ENCODE data around the gene ZNF462. TPM values are rescaled to one million over a fixed set of nuclear protein-coding genes. Genes with fewer than 3 reads are reported as not detected.

ZNF462 gene
- total RNA-seq, 1 experiment from 2014 or later, result 164 TPM

DNA sequence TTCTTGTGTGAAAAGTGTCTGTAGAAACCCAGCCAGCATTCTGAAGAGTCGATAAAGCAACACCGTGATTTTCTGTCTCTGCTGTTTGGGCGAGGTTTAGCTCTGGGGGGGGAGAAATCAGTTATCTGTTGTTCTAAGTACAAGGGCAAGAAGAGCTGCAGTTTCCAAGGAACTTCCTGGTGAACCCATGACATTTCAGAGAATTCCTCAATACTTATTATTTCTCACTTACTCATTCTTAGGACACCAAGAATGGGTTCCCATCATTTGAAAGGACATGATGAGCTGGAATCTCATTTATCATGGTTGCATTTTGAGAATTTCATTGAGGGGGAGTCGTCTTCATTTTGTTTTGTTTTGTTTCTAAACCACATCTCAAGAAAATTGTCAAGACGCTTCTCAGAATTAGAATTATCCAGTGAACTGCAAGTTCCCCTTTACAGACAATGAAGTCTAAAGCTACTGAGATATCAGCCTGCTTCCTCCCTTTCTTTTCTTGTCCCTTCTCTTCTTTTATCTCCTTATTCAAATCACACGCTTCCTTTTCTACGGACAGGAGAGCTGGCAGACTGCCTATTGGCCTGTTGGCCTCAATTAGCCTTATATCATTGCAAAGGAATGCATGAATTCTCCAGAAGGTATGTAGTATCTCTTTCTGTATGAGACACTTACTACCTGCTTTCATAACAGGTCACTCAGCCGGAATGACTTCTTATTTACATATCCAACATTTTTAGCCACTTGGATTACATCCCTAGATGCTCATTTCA lies 53.7 kb downstream of the ZNF462 start:
- Histone ChIP-seq H3K18ac (ENCODE audit: insufficient read length, low read depth, low read length) (no peak overlapping the region), H3K23ac (ENCODE audit: insufficient read length, low read depth, low read length) (no peak overlapping the region), H3K79me1 (ENCODE audit: insufficient read depth, low read depth, low read length, poor library complexity, severe bottlenecking) (peaks cover 16% of the 10 kb centered on the region), H3K4me1 (ENCODE audit: insufficient read depth, low read length) (peaks cover 19% of the 10 kb centered on the region), H3K9ac (ENCODE audit: extremely low read depth, insufficient read length, low read length) (no peak overlapping the region), H3K4ac (ENCODE audit: low read depth, low read length) (no peak overlapping the region), H3K9me3 (ENCODE audit: control insufficient read depth, low read depth, low read length) (no peaks in the 10 kb centered on the region), H2BK15ac (ENCODE audit: low read depth, low read length) (no peak overlapping the region), H3K4me2 (ENCODE audit: insufficient read depth, insufficient read length, low read length) (no peak overlapping the region), H4K8ac (replicated peaks; ENCODE audit: insufficient read length, low read depth, low read length) (no peak overlapping the region), H2BK20ac (ENCODE audit: low read depth, low read length, poor library complexity, severe bottlenecking) (no peak overlapping the region), H2BK5ac (ENCODE audit: insufficient read length, low read length) (no peak overlapping the region), H3K27me3 (ENCODE audit: insufficient read depth, low read length) (no peaks in the 10 kb centered on the region), H2BK12ac (ENCODE audit: insufficient read length, low read depth, low read length) (no peak overlapping the region), H3T11ph (ENCODE audit: low read length) (no peak overlapping the region), H4K91ac (ENCODE audit: insufficient read length, low read depth, low read length) (no peak overlapping the region), H3K27ac (ENCODE audit: insufficient read length, low read depth, low read length) (no peak overlapping the region), H4K20me1 (ENCODE audit: control insufficient read depth, insufficient read depth, insufficient read length) (no peaks in the 10 kb centered on the region), H3K79me2 (ENCODE audit: insufficient read depth, low read length) (peaks cover 32% of the 10 kb centered on the region), H4K5ac (ENCODE audit: insufficient read length, low read depth, low read length) (no peak overlapping the region), H2AK5ac (ENCODE audit: insufficient read length, low read length) (no peak overlapping the region), H3K56ac (ENCODE audit: insufficient read length, low read depth, low read length) (no peak overlapping the region), H3K23me2 (ENCODE audit: insufficient read length, low read depth, low read length, poor library complexity, severe bottlenecking) (no peaks in the 10 kb centered on the region), H2AFZ (ENCODE audit: low read length) (no peak overlapping the region), H3K14ac (ENCODE audit: insufficient read depth, low read length) (no peak overlapping the region), H2BK120ac (ENCODE audit: low read depth, low read length, poor library complexity, severe bottlenecking) (no peak overlapping the region)
- Mint-ChIP-seq H3K36me3 (ENCODE audit: insufficient read depth in 1 of 3, low read depth in 3 of 3) (peaks cover 23 to 57% (median 28%) of the 10 kb centered on the region in 3 experiments; a peak in 6 of 7 replicates), H3K27ac (peak overlapping the region; percentile 45 to 64 (median 56); a peak in 5 of 7 replicates), H3K27me3 (ENCODE audit: low read depth) (no peaks in the 10 kb centered on the region), H3K4me1 (peaks cover 65 to 69% of the 10 kb centered on the region in 2 experiments), H3K4me3 (no peak overlapping the region), H3K9me3 (no peaks in the 10 kb centered on the region)
- TF ChIP-seq, protein P1, sequence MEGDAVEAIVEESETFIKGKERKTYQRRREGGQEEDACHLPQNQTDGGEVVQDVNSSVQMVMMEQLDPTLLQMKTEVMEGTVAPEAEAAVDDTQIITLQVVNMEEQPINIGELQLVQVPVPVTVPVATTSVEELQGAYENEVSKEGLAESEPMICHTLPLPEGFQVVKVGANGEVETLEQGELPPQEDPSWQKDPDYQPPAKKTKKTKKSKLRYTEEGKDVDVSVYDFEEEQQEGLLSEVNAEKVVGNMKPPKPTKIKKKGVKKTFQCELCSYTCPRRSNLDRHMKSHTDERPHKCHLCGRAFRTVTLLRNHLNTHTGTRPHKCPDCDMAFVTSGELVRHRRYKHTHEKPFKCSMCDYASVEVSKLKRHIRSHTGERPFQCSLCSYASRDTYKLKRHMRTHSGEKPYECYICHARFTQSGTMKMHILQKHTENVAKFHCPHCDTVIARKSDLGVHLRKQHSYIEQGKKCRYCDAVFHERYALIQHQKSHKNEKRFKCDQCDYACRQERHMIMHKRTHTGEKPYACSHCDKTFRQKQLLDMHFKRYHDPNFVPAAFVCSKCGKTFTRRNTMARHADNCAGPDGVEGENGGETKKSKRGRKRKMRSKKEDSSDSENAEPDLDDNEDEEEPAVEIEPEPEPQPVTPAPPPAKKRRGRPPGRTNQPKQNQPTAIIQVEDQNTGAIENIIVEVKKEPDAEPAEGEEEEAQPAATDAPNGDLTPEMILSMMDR (conservative IDR thresholded peaks at IDR 0.05), result no peak
- WGBS (ENCODE audit: extremely low coverage, insufficient read length, low lambda C conversion rate), result no CpG with 5 or more reads among the region's 8 CpGs
- DNase-seq, result no peak
